ENCODE measurements around the gene ARRDC4. TPM values are rescaled to one million over a fixed set of nuclear protein-coding genes. Genes with fewer than 3 reads are reported as not detected.

Gene ARRDC4
- total and polyA plus RNA-seq, 9 of the 15 experiments (the other 6 are each of a cell fraction or from before 2014, with no cell fraction given) = 4.3 to 16.1 (median 14.4) TPM

GRCh38 chr15:97960364-97961066 lies at the start of gene ARRDC4 (continued):
- TF ChIP-seq TGIF2 (CRISPR knock-in tag; IDR thresholded peaks at IDR 0.05) (no peak), ZNF668 (CRISPR knock-in tag; IDR thresholded peaks at IDR 0.05) (no peak), E4F1 (CRISPR knock-in tag; IDR thresholded peaks at IDR 0.05; ENCODE audit: borderline replicate concordance) (no peak), C11orf30 (IDR thresholded peaks at IDR 0.05; ENCODE audit: low read depth) (no peak), ZNF592 (IDR thresholded peaks at IDR 0.05) (peak; percentile 66; the same call in 1 of the 2 replicates), ZNF408 (CRISPR knock-in tag; IDR thresholded peaks at IDR 0.05; ENCODE audit: low read depth) (no peak), ZNF224 (CRISPR knock-in tag; IDR thresholded peaks at IDR 0.05) (no peak), ARNT (IDR thresholded peaks at IDR 0.05) (no peak), ZNF696 (CRISPR knock-in tag; conservative IDR thresholded peaks at IDR 0.05) (no peak), RBFOX2 (IDR thresholded peaks at IDR 0.05; ENCODE audit: low read depth, low read length) (peak; percentile 73), PHB2 (IDR thresholded peaks at IDR 0.05; ENCODE audit: low read depth) (no peak), SIN3B (IDR thresholded peaks at IDR 0.05; ENCODE audit: low read depth) (no peak), ZNF121 (CRISPR knock-in tag; conservative IDR thresholded peaks at IDR 0.05) (no peak), NUFIP1 (IDR thresholded peaks at IDR 0.05; ENCODE audit: partially characterized antibody) (no peak), NR1H2 (CRISPR knock-in tag; IDR thresholded peaks at IDR 0.05) (no peak), TRIM25 (IDR thresholded peaks at IDR 0.05; ENCODE audit: borderline replicate concordance) (no peak), ZBTB26 (CRISPR knock-in tag; IDR thresholded peaks at IDR 0.05) (no peak), NR2C1 (IDR thresholded peaks at IDR 0.05) (no peak), NR2C1 (tag; IDR thresholded peaks at IDR 0.05) (no peak), SMARCC2 (IDR thresholded peaks at IDR 0.05; ENCODE audit: low read depth) (no peak), GTF2A2 (tag; IDR thresholded peaks at IDR 0.05) (no peak)
